ENCODE data around the gene SLC5A12.

SLC5A12 gene

DNA sequence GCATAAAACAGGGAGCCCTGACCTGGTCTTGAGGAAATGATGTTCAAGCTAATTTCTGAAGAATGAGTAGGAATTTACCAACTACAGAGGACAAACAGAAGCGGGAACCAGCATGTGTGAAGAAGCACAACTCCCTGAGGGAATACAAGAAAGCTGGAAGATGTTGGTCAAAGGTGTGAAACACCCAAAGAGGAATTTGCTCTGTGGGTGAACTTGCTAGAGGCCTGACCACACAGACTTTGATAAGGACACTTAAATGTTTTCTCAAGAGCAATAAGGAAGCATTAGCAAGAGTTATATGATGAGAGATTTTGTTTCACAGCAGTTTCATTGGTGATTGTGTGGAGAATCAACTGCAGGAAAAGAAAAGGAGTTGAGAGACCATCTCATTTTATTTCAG, 17.6 kb downstream of the SLC5A12 start:
- no peak for DNase-seq
- Histone ChIP-seq H3K4me3 (ENCODE audit: low read depth, low read length) (no peak overlapping the region), H3K9me3 (no peaks in the 10 kb centered on the region), H3K36me3 (no peaks in the 10 kb centered on the region), H3K4me1 (no peaks in the 10 kb centered on the region), H3K27me3 (no peaks in the 10 kb centered on the region)
- TF ChIP-seq, protein P1, sequence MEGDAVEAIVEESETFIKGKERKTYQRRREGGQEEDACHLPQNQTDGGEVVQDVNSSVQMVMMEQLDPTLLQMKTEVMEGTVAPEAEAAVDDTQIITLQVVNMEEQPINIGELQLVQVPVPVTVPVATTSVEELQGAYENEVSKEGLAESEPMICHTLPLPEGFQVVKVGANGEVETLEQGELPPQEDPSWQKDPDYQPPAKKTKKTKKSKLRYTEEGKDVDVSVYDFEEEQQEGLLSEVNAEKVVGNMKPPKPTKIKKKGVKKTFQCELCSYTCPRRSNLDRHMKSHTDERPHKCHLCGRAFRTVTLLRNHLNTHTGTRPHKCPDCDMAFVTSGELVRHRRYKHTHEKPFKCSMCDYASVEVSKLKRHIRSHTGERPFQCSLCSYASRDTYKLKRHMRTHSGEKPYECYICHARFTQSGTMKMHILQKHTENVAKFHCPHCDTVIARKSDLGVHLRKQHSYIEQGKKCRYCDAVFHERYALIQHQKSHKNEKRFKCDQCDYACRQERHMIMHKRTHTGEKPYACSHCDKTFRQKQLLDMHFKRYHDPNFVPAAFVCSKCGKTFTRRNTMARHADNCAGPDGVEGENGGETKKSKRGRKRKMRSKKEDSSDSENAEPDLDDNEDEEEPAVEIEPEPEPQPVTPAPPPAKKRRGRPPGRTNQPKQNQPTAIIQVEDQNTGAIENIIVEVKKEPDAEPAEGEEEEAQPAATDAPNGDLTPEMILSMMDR (IDR thresholded peaks at IDR 0.05; ENCODE audit: low read depth, low read length), result no peak

DNA sequence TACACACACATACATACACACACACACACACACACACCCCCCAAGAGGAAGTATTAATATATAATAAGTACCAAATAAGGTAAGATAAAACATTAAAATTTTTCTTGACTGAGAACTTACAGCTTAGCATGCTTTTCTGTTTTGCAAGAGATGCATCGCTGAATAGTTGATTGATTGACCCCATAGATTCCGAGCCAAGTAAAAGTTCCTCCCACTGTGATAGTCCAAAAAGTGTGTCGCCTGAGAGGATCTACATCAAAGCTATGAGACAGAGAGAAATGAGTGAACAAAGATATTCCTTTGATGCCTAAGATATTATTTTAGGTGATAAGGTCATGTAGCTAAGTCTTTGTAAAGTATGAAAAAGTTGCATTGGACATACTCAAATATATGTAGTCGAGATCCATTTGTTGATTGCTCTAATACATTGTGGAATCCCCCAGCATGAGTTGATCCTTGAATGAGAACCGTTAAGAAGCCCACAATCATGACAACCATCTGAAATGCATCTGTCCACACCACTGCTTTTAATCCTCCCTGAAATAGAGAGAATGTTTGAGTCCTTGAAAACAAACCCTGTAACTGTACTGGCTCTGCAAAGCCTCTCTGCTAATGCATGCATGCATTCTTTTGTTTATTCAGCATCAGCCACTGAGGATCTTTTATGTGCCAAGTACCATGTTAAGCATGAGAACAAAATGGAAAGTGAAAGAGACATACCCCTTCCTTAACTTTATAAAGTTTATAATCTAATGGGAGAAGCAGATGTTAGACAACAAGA, 18.3 kb downstream of the SLC5A12 start:
- no peak for DNase-seq
- TF ChIP-seq, protein P1 (IDR thresholded peaks at IDR 0.05; ENCODE audit: low read depth, low read length), result no peak
- Histone ChIP-seq H3K4me1 (no peaks in the 10 kb centered on the region), H3K27me3 (no peaks in the 10 kb centered on the region), H3K9me3 (no peaks in the 10 kb centered on the region), H3K4me3 (ENCODE audit: low read depth, low read length) (no peak overlapping the region), H3K36me3 (no peaks in the 10 kb centered on the region)

DNA sequence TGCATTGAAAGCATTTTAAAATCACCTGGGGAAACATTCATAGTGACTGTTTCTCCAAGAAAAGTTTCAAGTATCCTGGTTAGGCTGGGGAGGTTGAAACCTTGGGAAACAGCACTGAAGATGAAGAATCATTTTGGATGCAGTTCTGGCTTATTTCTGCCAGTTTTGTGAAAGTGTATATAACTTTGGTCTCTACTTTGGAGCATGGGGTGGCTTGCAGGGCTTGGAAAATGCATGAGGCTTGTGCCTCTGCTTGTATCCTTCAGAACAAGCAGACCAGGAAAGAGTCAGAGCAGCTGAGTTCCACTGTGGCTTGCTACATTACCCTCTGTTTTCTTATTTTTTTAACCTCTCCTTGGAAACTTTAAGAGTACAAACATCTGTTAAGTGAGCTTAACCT, 19.5 kb downstream of the SLC5A12 start:
- Histone ChIP-seq H3K9me3 (no peaks in the 10 kb centered on the region), H3K27me3 (no peaks in the 10 kb centered on the region), H3K4me3 (ENCODE audit: low read depth, low read length) (no peak overlapping the region), H3K4me1 (no peaks in the 10 kb centered on the region), H3K36me3 (no peaks in the 10 kb centered on the region)
- no peak for DNase-seq
- TF ChIP-seq, protein P1 (IDR thresholded peaks at IDR 0.05; ENCODE audit: low read depth, low read length), result no peak

DNA sequence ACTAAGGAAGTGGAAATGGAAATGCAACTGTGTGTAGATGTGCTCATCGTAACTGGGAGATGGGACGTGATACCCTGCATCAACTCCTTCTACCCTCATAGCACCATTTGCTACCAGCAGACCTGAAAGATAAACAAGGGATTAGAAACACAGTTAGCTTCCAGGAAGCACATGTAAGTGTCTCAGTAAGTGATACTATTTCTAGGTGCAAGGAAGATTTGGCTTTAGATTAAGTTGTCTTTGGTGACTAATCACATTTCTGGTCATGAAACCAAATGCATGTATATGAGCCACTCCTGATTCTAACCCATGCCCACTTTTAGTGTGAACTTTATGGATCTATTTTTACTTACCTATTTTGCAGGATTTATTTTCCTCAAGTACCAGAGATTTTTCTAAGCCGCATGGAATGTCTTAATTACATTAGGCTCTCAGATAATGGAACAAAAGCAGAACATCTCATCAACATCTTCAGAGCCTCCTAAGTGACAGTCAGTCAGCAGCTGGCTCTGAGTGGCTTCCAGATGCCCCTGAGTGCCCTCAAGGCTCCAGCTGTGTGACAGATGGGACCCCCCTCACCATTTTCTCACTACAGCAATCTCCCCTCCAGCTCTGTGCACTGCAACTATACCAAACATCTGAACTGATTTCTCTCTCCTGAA, 21.2 kb downstream of the SLC5A12 start:
- TF ChIP-seq, protein P1 (IDR thresholded peaks at IDR 0.05; ENCODE audit: low read depth, low read length), result no peak
- no peaks in the 10 kb centered on the region for H3K36me3 ChIP-seq
- H3K27me3 ChIP-seq, result no peaks in the 10 kb centered on the region
- no peak overlapping the region for H3K4me3 ChIP-seq (ENCODE audit: low read depth, low read length)
- DNase-seq, result peak; percentile 23
- no peaks in the 10 kb centered on the region for H3K4me1 ChIP-seq
- no peaks in the 10 kb centered on the region for H3K9me3 ChIP-seq

DNA sequence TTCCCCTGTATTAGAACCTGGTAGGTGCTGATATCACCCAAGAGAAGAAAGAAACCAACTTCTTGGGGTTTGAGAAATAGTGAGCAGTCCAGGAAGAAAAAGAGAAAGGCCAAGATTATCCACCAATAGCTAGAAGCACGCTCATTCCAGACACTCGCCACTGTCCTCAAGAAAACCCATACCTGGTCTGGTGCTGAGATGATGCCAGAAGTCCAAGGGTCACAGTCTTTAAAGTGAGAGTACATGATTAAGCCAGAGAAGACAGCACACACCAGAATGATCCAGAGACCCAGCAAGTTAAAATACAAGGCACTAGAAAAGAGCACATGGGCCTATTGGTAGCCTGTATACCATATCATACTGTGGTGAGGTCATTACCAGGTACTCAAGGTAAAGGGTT, 23.6 kb downstream of the SLC5A12 start:
- Histone ChIP-seq H3K27me3 (no peaks in the 10 kb centered on the region), H3K36me3 (no peaks in the 10 kb centered on the region), H3K4me1 (no peaks in the 10 kb centered on the region), H3K4me3 (ENCODE audit: low read depth, low read length) (no peak overlapping the region), H3K9me3 (no peaks in the 10 kb centered on the region)
- DNase-seq, result no peak
- TF ChIP-seq, protein P1 (IDR thresholded peaks at IDR 0.05; ENCODE audit: low read depth, low read length), result no peak

DNA sequence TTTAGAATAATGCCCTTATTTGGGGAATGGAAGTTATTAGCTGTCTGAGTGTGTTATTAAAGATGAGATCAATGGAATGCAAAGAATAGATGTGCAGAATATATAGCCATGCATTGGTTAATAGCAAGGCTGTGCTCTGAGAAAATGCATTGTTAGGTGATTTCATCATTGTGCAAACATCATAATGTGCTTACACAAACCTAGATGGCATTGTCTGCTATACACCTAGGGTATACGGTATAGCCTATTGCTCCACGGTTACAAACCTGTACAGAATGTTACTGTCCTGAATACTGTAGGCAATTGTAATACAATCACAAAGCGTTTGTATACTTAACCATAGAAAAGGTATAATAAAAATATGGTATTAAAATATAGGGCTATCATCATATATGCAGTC, 25.5 kb downstream of the SLC5A12 start:
- no peak for DNase-seq
- TF ChIP-seq, protein P1 (IDR thresholded peaks at IDR 0.05; ENCODE audit: low read depth, low read length), result no peak
- Histone ChIP-seq H3K4me3 (ENCODE audit: low read depth, low read length) (no peak overlapping the region), H3K9me3 (no peaks in the 10 kb centered on the region), H3K27me3 (no peaks in the 10 kb centered on the region), H3K36me3 (no peaks in the 10 kb centered on the region), H3K4me1 (no peaks in the 10 kb centered on the region)
